Parietal lobe (tissue), 1 donor: Measurements from ENCODE around the gene CDC27. TPM values are rescaled to one million over a fixed set of nuclear protein-coding genes. Genes with fewer than 3 reads are reported as not detected.

ENCODE experiments used
- total RNA-seq: library from RNA; depleted of rRNA; stranded (reverse); fragments of >200 nt; gene quantifications from one replicate; pipeline ENCODE4 v1.2.3, GENCODE V29; 2014

Gene CDC27, protein sequence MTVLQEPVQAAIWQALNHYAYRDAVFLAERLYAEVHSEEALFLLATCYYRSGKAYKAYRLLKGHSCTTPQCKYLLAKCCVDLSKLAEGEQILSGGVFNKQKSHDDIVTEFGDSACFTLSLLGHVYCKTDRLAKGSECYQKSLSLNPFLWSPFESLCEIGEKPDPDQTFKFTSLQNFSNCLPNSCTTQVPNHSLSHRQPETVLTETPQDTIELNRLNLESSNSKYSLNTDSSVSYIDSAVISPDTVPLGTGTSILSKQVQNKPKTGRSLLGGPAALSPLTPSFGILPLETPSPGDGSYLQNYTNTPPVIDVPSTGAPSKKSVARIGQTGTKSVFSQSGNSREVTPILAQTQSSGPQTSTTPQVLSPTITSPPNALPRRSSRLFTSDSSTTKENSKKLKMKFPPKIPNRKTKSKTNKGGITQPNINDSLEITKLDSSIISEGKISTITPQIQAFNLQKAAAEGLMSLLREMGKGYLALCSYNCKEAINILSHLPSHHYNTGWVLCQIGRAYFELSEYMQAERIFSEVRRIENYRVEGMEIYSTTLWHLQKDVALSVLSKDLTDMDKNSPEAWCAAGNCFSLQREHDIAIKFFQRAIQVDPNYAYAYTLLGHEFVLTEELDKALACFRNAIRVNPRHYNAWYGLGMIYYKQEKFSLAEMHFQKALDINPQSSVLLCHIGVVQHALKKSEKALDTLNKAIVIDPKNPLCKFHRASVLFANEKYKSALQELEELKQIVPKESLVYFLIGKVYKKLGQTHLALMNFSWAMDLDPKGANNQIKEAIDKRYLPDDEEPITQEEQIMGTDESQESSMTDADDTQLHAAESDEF
- 126 TPM for total RNA-seq

DNA sequence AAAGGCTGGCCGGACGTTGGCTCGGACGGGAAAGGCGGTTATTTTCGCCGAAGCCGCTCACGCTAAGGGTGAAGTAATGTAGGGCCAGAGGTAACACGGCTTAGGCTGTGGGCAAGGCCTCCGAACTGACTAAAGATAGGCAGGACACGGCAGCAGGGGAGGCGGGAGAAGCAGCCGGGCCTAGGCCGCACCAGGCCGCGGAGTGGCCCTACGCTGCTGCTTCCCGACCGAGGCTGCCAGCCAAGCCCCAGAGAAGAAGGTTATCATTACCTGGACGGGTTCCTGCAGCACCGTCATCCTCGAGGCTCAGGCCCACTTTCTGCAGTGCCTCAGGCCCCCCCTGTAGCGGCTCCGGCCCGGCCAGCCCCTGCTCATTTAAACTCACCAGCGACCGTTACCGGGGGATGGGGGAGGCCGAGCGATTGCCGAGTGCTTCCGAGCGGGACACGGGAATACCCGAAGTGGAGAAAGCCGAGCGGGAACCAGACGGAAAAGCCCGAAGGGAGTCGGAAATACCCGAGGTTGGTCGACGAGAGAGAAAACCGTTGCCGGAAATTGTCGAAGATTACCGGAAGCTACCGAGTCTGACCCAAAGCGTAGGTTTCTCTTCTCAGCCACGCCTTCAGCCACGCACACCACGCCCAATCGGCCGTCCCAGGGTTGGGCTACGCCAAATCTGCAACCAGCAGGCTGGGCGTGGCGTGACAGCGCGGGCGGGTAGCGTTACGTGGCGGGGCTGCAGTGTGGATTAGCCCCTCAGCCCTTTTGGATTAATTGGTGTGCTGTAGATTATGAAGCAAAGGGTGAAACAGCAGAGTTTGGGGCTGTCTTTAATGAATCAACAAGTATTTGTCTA is at the start of gene CDC27:
Gene CDC27, minus strand, starts transcription at position 420 of the 856 bp plus-strand sequence. Its CDS starts 123 bp downstream, at position 297.

DNA sequence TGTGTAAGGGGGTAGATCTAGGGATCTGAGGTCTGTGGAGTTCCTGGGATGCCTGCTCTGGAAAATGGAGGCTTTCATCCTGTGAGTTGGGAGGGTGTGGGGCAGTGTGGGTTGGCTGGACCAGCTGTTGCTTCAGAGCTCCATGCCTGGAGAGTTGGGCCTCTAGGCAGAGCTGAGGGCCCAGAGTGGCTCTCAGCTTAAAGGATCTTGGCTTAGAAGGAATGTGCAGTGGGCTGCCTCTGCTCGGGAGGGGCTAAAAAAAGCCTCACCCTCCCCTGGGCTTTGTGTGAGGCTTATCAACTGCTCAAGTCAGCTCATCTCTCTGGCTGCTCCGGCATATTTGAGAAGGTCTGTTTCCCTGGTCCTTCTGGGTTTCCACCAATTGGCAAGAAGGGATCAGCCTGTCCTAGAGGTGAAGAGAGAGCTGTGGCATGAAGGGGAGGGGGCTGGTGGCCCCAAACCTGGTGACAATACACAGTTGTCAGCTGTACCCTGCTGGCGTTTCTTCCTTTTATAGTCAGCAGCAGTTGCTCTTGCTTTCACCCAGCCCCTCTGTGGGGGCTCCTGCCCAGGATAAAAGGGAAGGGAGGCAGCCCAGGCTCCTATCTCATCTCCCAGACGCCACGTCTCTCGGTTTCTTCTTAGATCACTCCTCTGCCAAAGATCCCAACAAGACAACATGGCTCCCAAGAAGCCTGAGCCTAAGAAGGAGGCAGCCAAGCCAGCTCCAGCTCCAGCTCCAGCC is 19.8 kb upstream of the CDC27 start, which contains the start of gene MYL4:
Gene MYL4, plus strand, starts transcription at position 605 of the 745 bp plus-strand sequence. Its CDS starts 75 bp downstream, at position 680.

Other genes starting within 250 kb of the CDC27 start
- 5.9 TPM for gene RPRML, start 210.0 kb downstream of the CDC27 start, total RNA-seq
- 1.6 TPM for gene MYL4, start 20.1 kb upstream of the CDC27 start, total RNA-seq
- 4.7 TPM for gene ITGB3, start 64.5 kb upstream of the CDC27 start, total RNA-seq
- gene EFCAB13, start 134.7 kb upstream of the CDC27 start, total RNA-seq: 9.7 TPM